PC-3 (cell line): ENCODE measurements around the gene SIVA1. TPM values are rescaled to one million over a fixed set of nuclear protein-coding genes. Genes with fewer than 3 reads are reported as not detected.

Experiments
- ATAC-seq: fragments of 200-7000 bp; cut with Tn5 transposase; 2 replicates; pipeline ENCODE4 v1.9.1; 2020; ENCODE audit warnings: mild to moderate bottlenecking, moderate library complexity
- BruUV-seq: library from RNA; stranded (reverse); fragments of 400-500 nt; replicated peaks from 2 replicates; lab custom pipeline; 2021; lab: Mats Ljungman, UMichigan
- CTCF ChIA-PET: fragments of 300-600 bp; sonication (Branson Sonifier 250); formaldehyde crosslinking; loops from one replicate; lab custom pipeline; 2022; ENCODE audit warnings: antibody characterized with exemption; lab: Charles Lee
- POLR2A ChIA-PET: fragments of 300-600 bp; sonication (Branson Sonifier 250); formaldehyde crosslinking; loops from one replicate; lab custom pipeline; 2022; ENCODE audit warnings: antibody characterized with exemption; ENCODE audit not compliant: unreplicated experiment; lab: Charles Lee
- DNase-seq: peaks from one replicate; pipeline ENCODE4 v3.0.0-alpha.2; 2015
- H2AFZ ChIP-seq: fragments of 300-600 bp; sonication (generic); 2 replicates; pipeline ENCODE4 v1.6.0; 2016; ENCODE audit warnings: antibody characterized with exemption, low read length
- H3F3A ChIP-seq: fragments of 300-600 bp; sonication (generic); one replicate; pipeline ENCODE4 v1.6.0; 2017; ENCODE audit warnings: antibody characterized with exemption, low read length, control low read depth, mild to moderate bottlenecking; ENCODE audit not compliant: unreplicated experiment
- H3K27ac ChIP-seq: fragments of 300-600 bp; sonication (generic); 2 replicates; pipeline ENCODE4 v1.5.1; 2016; ENCODE audit warnings: mild to moderate bottlenecking, low read length
- H3K27me3 ChIP-seq: fragments of 300-600 bp; sonication (generic); 2 replicates; pipeline ENCODE4 v1.6.1; 2016; ENCODE audit warnings: low read length, mixed read lengths
- H3K36me3 ChIP-seq: fragments of 300-600 bp; sonication (generic); 2 replicates; pipeline ENCODE4 v1.6.1; 2016; ENCODE audit warnings: low read depth, mixed run types, low read length, mixed read lengths
- H3K4me1 ChIP-seq: fragments of 300-600 bp; sonication (generic); 2 replicates; pipeline ENCODE4 v1.5.1; 2016; ENCODE audit warnings: low read length; ENCODE audit not compliant: insufficient read depth
- H3K4me2 ChIP-seq: fragments of 300-600 bp; sonication (generic); 2 replicates; pipeline ENCODE4 v1.6.0; 2016; ENCODE audit warnings: low read length
- H3K4me3 ChIP-seq: fragments of 300-600 bp; sonication (generic); 2 replicates; pipeline ENCODE4 v1.5.1; 2016; ENCODE audit warnings: mild to moderate bottlenecking, low read length, mixed read lengths
- H3K79me2 ChIP-seq: fragments of 300-600 bp; sonication (generic); 2 replicates; pipeline ENCODE4 v1.6.1; 2017; ENCODE audit warnings: low read length, mixed read lengths
- H3K9ac ChIP-seq: fragments of 300-600 bp; sonication (generic); 2 replicates; pipeline ENCODE4 v1.6.0; 2016; ENCODE audit warnings: mild to moderate bottlenecking, low read length
- H3K9me2 ChIP-seq: fragments of 300-600 bp; sonication (generic); replicated peaks from 2 replicates; pipeline ENCODE4 v1.6.1; 2016; ENCODE audit warnings: mixed run types, low read length, mixed read lengths
- H3K9me3 ChIP-seq: fragments of 300-600 bp; sonication (generic); 2 replicates; pipeline ENCODE4 v1.6.1; 2016; ENCODE audit warnings: low read length, mixed read lengths
- H4K20me1 ChIP-seq: fragments of 300-600 bp; sonication (generic); 2 replicates; pipeline ENCODE4 v1.6.1; 2016; ENCODE audit warnings: low read length, mixed read lengths
- EZH2 ChIP-seq: fragments of 300-600 bp; sonication (generic); IDR thresholded peaks from one replicate; pipeline ENCODE4 v1.6.1; 2017; ENCODE audit warnings: antibody characterized with exemption, mild to moderate bottlenecking, low read length; ENCODE audit not compliant: unreplicated experiment
- EZH2phosphoT487 ChIP-seq: fragments of 300-600 bp; sonication (generic); IDR thresholded peaks from 2 replicates; pipeline ENCODE4 v1.6.1; 2018; ENCODE audit warnings: mild to moderate bottlenecking, antibody characterized with exemption, low read length, borderline replicate concordance
- intact Hi-C: fragments of 100-400 bp; cut with micrococcal nuclease; formaldehyde crosslinking; loops from 2 replicates; pipeline ENCODE4 v1.9.0; 2023
- total RNA-seq: library from RNA; depleted of rRNA; stranded (reverse); fragments of >200 nt; gene quantifications from 2 replicates; pipeline ENCODE4 v1.2.3, GENCODE V29; 2014
- TF ChIP-seq, protein P1 (sequence below): fragments of 300-600 bp; sonication (generic); conservative IDR thresholded peaks from 2 replicates; pipeline ENCODE4 v1.5.1; 2017; ENCODE audit warnings: antibody characterized with exemption, low read depth, mild to moderate bottlenecking, low read length

SIVA1 gene
- total RNA-seq, 1 experiment from 2014 or later: 375 TPM

DNA sequence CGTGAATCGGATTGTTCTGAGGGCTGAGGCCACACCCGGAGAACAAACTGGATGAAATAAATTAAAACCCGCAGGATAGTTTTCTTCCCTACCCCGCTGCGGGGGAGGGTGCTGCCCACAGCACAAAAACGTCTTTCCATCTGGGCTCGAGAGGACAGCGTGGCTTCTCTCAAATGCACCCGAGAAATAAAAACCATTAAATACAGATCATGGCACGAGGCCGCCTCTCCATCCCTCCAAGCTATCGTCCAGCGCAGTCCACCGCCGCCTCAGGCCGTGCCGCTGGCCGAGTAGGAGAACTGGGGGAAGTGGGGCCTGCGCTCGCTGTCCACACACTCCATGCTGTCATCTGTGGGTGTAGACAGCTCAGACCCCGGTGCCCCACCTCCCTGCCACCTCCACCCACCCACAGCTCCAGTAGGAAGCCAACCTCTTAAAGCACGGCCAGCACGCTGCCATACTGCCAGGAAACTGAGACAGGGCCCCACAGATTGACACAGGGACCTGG lies 17.2 kb downstream of the SIVA1 start:
- CTCF ChIA-PET: no interaction called here
- Histone ChIP-seq H3K9me2 (no peaks in the 10 kb centered on the region), H2AFZ (no peak overlapping the region), H3K36me3 (peaks cover 27% of the 10 kb centered on the region), H3K4me3 (no peak overlapping the region), H3F3A (no peaks in the 10 kb centered on the region), H3K9ac (no peak overlapping the region), H3K9me3 (no peaks in the 10 kb centered on the region), H4K20me1 (0 out of 2 replicates have a peak, but pooled peaks cover 3% of the 10 kb centered on the region), H3K79me2 (no peaks in the 10 kb centered on the region), H3K27ac (no peak overlapping the region), H3K4me2 (no peak overlapping the region), H3K27me3 (no peaks in the 10 kb centered on the region), H3K4me1 (no peaks in the 10 kb centered on the region)
- DNase-seq (no peak), ATAC-seq (no peak)
- POLR2A ChIA-PET: no interaction called here
- no peak for TF ChIP-seq EZH2phosphoT487
- TF ChIP-seq, protein P1, sequence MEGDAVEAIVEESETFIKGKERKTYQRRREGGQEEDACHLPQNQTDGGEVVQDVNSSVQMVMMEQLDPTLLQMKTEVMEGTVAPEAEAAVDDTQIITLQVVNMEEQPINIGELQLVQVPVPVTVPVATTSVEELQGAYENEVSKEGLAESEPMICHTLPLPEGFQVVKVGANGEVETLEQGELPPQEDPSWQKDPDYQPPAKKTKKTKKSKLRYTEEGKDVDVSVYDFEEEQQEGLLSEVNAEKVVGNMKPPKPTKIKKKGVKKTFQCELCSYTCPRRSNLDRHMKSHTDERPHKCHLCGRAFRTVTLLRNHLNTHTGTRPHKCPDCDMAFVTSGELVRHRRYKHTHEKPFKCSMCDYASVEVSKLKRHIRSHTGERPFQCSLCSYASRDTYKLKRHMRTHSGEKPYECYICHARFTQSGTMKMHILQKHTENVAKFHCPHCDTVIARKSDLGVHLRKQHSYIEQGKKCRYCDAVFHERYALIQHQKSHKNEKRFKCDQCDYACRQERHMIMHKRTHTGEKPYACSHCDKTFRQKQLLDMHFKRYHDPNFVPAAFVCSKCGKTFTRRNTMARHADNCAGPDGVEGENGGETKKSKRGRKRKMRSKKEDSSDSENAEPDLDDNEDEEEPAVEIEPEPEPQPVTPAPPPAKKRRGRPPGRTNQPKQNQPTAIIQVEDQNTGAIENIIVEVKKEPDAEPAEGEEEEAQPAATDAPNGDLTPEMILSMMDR: no peak
- intact Hi-C loops: no loop called here
- no TSS peak for BruUV-seq

DNA sequence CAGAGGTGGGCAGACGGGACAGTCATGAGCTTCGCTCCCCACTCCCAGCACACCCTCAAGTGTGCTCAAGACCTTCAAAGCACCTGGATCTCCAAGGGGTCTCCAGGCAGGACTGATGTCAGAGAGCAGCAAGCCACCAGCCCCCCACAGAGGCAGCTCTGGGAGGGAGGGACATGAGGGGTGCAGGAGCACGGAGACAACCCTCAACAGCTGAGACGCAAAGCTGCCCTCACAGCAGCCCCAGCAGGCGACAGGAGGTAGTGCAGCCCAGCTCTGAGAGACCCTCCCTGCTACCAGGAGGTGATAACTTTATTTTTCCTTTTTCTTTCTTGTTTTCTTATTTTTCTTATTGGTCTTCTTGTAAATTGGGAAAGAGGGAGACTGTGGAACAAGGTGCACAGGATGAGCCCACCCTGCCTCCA lies 17.9 kb downstream of the SIVA1 start:
- Histone ChIP-seq H3K9me3 (no peaks in the 10 kb centered on the region), H3K4me1 (no peaks in the 10 kb centered on the region), H3F3A (no peaks in the 10 kb centered on the region), H2AFZ (no peak overlapping the region), H3K9me2 (no peaks in the 10 kb centered on the region), H3K79me2 (no peaks in the 10 kb centered on the region), H3K27ac (no peak overlapping the region), H4K20me1 (0 out of 2 replicates have a peak, but pooled peaks cover 3% of the 10 kb centered on the region), H3K27me3 (no peaks in the 10 kb centered on the region), H3K36me3 (peaks cover 27% of the 10 kb centered on the region), H3K4me2 (no peak overlapping the region), H3K4me3 (no peak overlapping the region), H3K9ac (no peak overlapping the region)
- BruUV-seq: no TSS peak
- no peak for ATAC-seq
- DNase-seq: peak; percentile 38
- intact Hi-C loops: no loop called here
- TF ChIP-seq, protein P1: peak; percentile 63
- TF ChIP-seq EZH2phosphoT487: no peak
- ChIA-PET CTCF (interaction anchor here (0.5 kb wide), 1 partner anchor 29 kb away, joined by 3 read pairs; no protein-coding TSS in a partner anchor), POLR2A (no interaction called here)

DNA sequence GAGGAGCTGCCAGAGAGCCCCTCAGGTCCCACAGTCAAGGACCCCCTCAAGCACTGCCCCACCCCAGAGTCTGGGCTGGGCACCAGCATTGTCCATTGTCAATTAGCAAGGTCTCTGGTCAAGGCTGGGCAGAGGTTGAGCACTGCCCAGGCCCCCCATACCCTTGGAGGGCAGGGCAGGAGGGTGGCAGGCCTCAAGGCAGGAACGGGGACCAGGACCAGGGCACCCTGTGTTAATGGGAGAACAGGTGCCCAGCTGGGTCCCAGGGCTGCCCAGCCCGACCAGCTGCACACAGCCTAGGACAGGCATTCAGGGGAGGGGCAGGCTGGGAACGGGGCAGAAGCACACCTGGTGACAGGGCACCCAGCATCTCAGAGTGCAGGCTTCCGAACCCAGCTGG lies 18.4 kb downstream of the SIVA1 start:
- ATAC-seq: no peak
- POLR2A ChIA-PET: no interaction called here
- TF ChIP-seq, protein P1: no peak
- no peak for TF ChIP-seq EZH2phosphoT487
- TF ChIP-seq EZH2: no peak

More for the DNA sequence above, 18.4 kb downstream of the SIVA1 start:
- Histone ChIP-seq H3F3A (no peaks in the 10 kb centered on the region), H3K27ac (no peak overlapping the region), H3K9me3 (no peaks in the 10 kb centered on the region), H3K4me3 (no peak overlapping the region), H3K36me3 (peaks cover 27% of the 10 kb centered on the region), H2AFZ (no peak overlapping the region), H3K27me3 (no peaks in the 10 kb centered on the region), H3K4me1 (no peaks in the 10 kb centered on the region), H3K9me2 (no peaks in the 10 kb centered on the region), H4K20me1 (0 out of 2 replicates have a peak, but pooled peaks cover 3% of the 10 kb centered on the region), H3K4me2 (no peak overlapping the region), H3K79me2 (no peaks in the 10 kb centered on the region), H3K9ac (no peak overlapping the region)
- no peak for DNase-seq
- CTCF ChIA-PET: interaction anchor here (0.5 kb wide), 1 partner anchor 28 kb away, joined by 3 read pairs; no protein-coding TSS in a partner anchor
- no TSS peak for BruUV-seq
- intact Hi-C loops: no loop called here
